A673 (cell line): ENCODE measurements around the gene DGKD. TPM values are rescaled to one million over a fixed set of nuclear protein-coding genes. Genes with fewer than 3 reads are reported as not detected.

Source experiments
- BruUV-seq: library from RNA; stranded (reverse); fragments of 400-500 nt; replicated peaks from 2 replicates; lab custom pipeline; 2021; lab: Mats Ljungman, UMichigan
- CTCF ChIA-PET: fragments of 300-600 bp; sonication (Branson Sonifier 250); formaldehyde crosslinking; loops from one replicate; lab custom pipeline; 2022; ENCODE audit warnings: antibody characterized with exemption; lab: Charles Lee
- POLR2A ChIA-PET: fragments of 300-600 bp; sonication (Branson Sonifier 250); formaldehyde crosslinking; loops from one replicate; lab custom pipeline; 2022; ENCODE audit warnings: antibody characterized with exemption; ENCODE audit not compliant: low non-redundant PET; lab: Charles Lee
- DNase-seq: peaks from one replicate; pipeline ENCODE4 v3.0.0-alpha.2; 2015; ENCODE audit warnings: low spot score
- H3K27ac ChIP-seq: fragments of 200-600 bp; sonication (generic); 2 replicates; pipeline ENCODE4 v1.5.1; 2016; ENCODE audit warnings: mixed run types, low read depth, mild to moderate bottlenecking, mixed read lengths, antibody characterized with exemption, low read length; ENCODE audit not compliant: poor library complexity, severe bottlenecking
- H3K27me3 ChIP-seq: fragments of 200-600 bp; sonication (generic); replicated peaks from 2 replicates; pipeline ENCODE4 v1.6.1; 2017; ENCODE audit warnings: mixed run types, low read depth, mild to moderate bottlenecking, mixed read lengths, antibody characterized with exemption, low read length; ENCODE audit not compliant: insufficient read depth, poor library complexity
- H3K36me3 ChIP-seq: fragments of 200-600 bp; sonication (generic); 2 replicates; pipeline ENCODE4 v1.6.1; 2016; ENCODE audit warnings: mixed run types, mild to moderate bottlenecking, mixed read lengths, antibody characterized with exemption, low read length; ENCODE audit not compliant: insufficient read depth, poor library complexity, severe bottlenecking
- H3K4me1 ChIP-seq: fragments of 200-600 bp; sonication (generic); 2 replicates; pipeline ENCODE4 v1.6.1; 2017; ENCODE audit warnings: mixed run types, mild to moderate bottlenecking, mixed read lengths, antibody characterized with exemption, low read length; ENCODE audit not compliant: insufficient read depth, poor library complexity, severe bottlenecking
- H3K4me3 ChIP-seq: fragments of 200-600 bp; sonication (generic); 2 replicates; pipeline ENCODE4 v1.5.1; 2016; ENCODE audit warnings: low read depth, mixed run types, mild to moderate bottlenecking, mixed read lengths, low read length; ENCODE audit not compliant: poor library complexity, severe bottlenecking
- H3K9me3 ChIP-seq: fragments of 200-600 bp; sonication (generic); 2 replicates; pipeline ENCODE4 v1.6.1; 2016; ENCODE audit warnings: mixed run types, low read depth, mild to moderate bottlenecking, mixed read lengths, antibody characterized with exemption, low read length; ENCODE audit not compliant: poor library complexity, severe bottlenecking
- EZH2 ChIP-seq: fragments of 200-600 bp; sonication (generic); IDR thresholded peaks from 2 replicates; pipeline ENCODE4 v1.6.1; 2017; ENCODE audit warnings: borderline replicate concordance, low read depth, mild to moderate bottlenecking, mixed read lengths, antibody characterized with exemption, low read length; ENCODE audit not compliant: poor library complexity, severe bottlenecking
- intact Hi-C: fragments of 100-400 bp; cut with micrococcal nuclease; formaldehyde crosslinking; loops from one replicate; pipeline ENCODE4 v1.10.0; 2022; ENCODE audit not compliant: unreplicated experiment
- total RNA-seq: library from RNA; stranded (reverse); gene quantifications from 2 replicates; pipeline ENCODE4 v1.2.3, GENCODE V29; 2021
- TF ChIP-seq, protein P1 (sequence below): fragments of 300-800, 200-600 bp; sonication (generic); conservative IDR thresholded peaks from 2 replicates; pipeline ENCODE4 v1.5.1; 2017; ENCODE audit warnings: low read depth, mild to moderate bottlenecking, antibody characterized with exemption, low read length, moderate library complexity, mixed read lengths

DGKD gene
- total RNA-seq, 1 experiment from 2014 or later: 128 TPM

DNA sequence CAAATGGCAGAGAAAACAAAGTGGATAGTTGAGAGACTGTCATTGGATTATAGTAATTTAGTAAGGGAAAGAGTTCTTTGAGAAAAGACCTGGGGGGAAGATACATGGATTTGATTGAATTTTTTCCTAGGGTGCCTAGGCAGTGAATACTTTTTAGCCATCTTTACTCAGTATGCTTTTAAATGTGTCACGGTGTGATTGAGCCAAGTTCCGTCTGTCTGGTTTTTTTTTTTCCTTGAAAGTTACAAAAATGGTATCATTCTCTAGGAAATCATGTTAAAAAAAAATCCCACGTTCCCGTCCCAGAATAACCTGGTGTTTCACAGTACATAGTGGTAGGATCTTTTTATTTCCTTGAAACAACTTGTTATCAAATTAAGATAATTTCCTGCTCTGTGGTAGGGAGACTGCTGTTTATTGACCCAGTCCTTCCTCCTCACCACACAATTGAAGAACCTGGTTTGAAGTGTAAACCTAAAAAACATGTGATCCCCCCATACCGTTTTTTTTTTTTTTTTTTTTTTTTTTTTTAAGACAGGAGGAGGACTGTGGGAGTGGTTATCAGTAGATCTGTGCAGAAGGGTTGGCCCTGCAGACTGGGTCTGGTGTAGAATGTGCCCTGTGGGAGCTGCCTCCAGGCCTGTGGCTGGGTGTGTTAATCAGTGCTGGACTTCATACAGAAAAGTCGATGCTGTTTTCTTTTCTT, 55.1 kb downstream of the DGKD start:
- Histone ChIP-seq H3K27me3 (no peaks in the 10 kb centered on the region), H3K4me1 (peaks cover 27% of the 10 kb centered on the region), H3K27ac (peak overlapping the region; percentile 35), H3K9me3 (peaks cover 21% of the 10 kb centered on the region), H3K4me3 (no peak overlapping the region), H3K36me3 (peaks cover 29% of the 10 kb centered on the region)
- POLR2A ChIA-PET: interaction anchor here (0.6 to 0.7 kb wide), 2 partner anchors 7 to 40 kb away, joined by 3 read pairs; no protein-coding TSS in a partner anchor
- TF ChIP-seq EZH2: no peak
- TF ChIP-seq, protein P1, sequence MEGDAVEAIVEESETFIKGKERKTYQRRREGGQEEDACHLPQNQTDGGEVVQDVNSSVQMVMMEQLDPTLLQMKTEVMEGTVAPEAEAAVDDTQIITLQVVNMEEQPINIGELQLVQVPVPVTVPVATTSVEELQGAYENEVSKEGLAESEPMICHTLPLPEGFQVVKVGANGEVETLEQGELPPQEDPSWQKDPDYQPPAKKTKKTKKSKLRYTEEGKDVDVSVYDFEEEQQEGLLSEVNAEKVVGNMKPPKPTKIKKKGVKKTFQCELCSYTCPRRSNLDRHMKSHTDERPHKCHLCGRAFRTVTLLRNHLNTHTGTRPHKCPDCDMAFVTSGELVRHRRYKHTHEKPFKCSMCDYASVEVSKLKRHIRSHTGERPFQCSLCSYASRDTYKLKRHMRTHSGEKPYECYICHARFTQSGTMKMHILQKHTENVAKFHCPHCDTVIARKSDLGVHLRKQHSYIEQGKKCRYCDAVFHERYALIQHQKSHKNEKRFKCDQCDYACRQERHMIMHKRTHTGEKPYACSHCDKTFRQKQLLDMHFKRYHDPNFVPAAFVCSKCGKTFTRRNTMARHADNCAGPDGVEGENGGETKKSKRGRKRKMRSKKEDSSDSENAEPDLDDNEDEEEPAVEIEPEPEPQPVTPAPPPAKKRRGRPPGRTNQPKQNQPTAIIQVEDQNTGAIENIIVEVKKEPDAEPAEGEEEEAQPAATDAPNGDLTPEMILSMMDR: no peak
- intact Hi-C loops: no loop called here
- CTCF ChIA-PET: no interaction called here
- BruUV-seq: no TSS peak
- peak; percentile 66 for DNase-seq

- Histone ChIP-seq H3K36me3 (peaks cover 28% of the 10 kb centered on the region), H3K27ac (peak overlapping the region; percentile 35), H3K9me3 (peaks cover 21% of the 10 kb centered on the region), H3K4me3 (no peak overlapping the region), H3K4me1 (peaks cover 27% of the 10 kb centered on the region), H3K27me3 (no peaks in the 10 kb centered on the region)
- no TSS peak for BruUV-seq
- TF ChIP-seq EZH2: no peak
- TF ChIP-seq, protein P1: no peak
- DNase-seq: no peak
- CTCF ChIA-PET: no interaction called here
- POLR2A ChIA-PET: interaction anchor here (0.7 kb wide), 1 partner anchor 8 kb away, joined by 3 read pairs; no protein-coding TSS in a partner anchor
- intact Hi-C loops: no loop called here
These were observed 56.0 kb downstream of the DGKD start for GRCh38 chr2:233410196-233410760.

DNA sequence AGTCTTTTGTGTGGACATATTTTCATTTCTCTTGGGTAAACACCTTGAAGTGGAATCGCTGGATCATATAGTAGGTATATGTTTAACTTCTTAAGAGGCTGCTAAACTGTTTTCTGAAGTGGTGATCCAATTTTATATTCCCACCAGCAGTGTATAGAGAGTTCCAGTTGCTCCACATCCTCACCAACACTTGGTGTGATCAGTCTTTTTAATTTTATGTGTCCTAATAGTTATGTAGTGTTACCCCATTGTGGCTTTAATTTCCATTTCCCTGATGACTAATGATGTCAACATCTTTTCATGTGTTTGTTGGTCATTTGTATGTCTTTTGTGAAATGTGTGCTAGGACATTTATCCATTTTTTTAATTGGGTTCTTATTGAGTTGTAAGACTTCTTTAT, 56.9 kb downstream of the DGKD start:
- intact Hi-C loops: no loop called here
- no peak for DNase-seq
- no TSS peak for BruUV-seq
- no peaks in the 10 kb centered on the region for H3K27me3 ChIP-seq
- H3K36me3 ChIP-seq: peaks cover 28% of the 10 kb centered on the region
- ChIA-PET POLR2A (no interaction called here), CTCF (no interaction called here)
- H3K27ac ChIP-seq: no peak overlapping the region
- H3K9me3 ChIP-seq: peaks cover 21% of the 10 kb centered on the region
- no peak overlapping the region for H3K4me3 ChIP-seq
- TF ChIP-seq, protein P1: no peak
- no peak for TF ChIP-seq EZH2
- H3K4me1 ChIP-seq: peaks cover 28% of the 10 kb centered on the region
